Stimulated activated CD8-positive, alpha-beta memory T cell treated with anti-CD3 and anti-CD28 coated beads, Interleukin-15, amount 100 ng/mL, for 4 hours (primary cell): ENCODE measurements around the gene KIF3A.
"Not testable (repeated sequence)": the region's sequence is repeated elsewhere in the genome, so short reads cannot be mapped to it uniquely, and the experiment has no call there.

Experiments
- DNase-seq, 2 donors: peaks; one replicate each; pipeline ENCODE4 v3.0.0-alpha.2; 2020; ENCODE audit warnings: low read depth in 2 of 2

The KIF3A gene

DNA sequence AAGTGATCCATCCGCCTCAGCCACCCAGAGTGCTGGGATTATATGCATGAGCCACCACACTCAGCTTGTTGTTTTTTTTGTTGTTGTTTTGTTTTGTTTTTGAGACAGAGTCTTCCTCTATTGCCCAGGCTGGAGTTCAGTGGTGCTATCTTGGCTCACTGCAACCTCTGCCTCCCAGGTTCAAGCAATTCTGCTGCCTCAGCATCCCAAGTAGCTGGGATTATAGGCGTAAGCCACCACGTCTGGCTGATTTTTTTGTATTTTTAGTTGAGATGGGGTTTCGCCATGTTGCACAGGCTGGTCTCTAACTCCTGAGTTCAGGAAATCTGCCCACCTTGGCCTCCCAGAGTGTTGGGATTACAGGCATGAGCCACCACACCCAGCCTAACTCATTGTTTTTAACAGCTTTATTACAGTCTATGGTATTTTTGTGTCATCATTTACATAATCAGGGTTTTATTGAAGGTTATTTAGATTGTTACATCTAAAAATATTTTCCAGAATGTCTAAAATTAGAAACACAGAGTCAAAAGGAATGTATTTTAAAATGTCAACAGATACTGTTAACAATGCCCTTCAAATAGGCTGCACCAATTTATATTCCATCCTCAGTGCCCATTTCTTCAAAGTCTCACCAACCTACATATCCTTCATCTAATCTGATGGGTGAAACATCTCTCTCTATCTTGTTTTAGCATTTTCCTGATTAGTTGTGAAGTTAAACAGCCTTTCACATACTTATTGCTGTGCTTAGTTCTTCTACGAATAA is 18.6 kb downstream of the KIF3A start:
- DNase-seq = no peak

DNA sequence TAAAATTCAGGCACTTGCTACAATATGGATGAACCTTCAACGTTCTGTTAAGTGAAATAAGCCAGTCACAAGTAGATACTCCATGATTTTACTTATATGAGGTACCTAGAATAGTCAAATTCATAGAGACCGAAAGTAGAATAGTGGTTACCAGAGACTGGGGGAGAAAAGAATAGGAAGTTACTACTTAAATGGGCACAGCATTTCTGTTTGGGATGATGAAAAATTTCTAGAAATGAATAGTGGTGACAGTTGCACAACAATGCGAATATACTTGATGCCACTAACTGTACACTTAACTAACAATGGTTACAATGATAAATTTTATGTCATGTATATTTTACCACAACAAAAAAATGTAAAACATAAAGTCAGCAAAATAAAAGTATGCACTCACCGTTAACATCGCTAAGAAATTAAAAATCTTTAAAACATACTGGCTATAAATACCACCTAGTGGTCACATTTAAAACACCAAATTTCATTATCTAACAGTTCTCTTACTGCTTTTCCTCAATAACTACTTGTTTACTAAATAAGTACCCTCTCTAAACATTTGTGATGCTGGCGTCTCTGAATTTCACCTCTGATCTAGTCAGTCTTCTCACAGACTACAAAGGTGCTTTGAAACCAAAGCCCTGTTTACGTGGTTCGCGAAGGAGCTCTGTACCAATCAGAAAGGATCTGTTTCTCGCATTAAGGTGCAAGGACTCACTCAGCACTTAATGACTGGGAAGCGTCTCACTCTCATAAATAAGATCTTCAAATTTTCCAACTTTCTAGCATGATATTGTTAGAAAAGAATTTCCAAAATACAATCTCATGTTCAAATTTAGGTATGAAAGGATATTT is 22.7 kb downstream of the KIF3A start:
- no peak for DNase-seq

DNA sequence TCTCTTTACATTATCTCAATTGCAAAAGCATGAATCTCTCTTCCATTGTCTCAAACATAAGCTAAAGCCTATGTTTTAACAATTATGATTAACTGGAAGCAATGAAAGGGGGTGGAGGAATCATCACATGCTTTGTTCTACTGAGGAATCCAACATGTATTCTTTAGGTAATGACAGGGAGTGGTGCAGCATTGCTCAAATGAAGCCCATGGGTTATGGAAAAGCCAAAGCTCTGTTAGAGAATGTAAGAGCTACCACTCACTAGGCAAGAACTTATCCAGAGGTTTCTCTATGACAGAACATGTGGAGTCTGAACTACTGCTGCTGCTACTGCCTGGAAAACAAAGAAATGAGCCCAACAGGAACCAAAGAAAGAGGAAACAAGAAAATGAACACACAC is 28.7 kb downstream of the KIF3A start:
- no peak for DNase-seq

DNA sequence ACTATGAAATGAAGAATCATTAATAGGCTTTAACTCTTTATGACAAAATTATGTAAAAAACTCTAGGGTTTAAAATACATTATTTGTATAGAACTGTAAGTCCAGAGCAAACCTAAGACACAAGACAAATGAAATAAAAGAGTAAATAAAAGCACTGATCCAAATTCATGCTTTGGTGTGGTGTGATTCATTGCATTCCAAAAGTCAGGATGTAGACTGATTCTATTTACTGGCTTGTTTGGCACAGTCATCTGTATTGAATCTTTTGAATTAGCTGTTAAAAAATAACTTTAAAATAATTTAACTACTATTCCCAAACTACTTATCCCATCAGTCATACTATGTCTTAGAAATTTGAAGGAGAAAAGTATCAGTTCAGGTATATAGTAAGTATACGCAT is 32.5 kb downstream of the KIF3A start:
- no peak for DNase-seq

DNA sequence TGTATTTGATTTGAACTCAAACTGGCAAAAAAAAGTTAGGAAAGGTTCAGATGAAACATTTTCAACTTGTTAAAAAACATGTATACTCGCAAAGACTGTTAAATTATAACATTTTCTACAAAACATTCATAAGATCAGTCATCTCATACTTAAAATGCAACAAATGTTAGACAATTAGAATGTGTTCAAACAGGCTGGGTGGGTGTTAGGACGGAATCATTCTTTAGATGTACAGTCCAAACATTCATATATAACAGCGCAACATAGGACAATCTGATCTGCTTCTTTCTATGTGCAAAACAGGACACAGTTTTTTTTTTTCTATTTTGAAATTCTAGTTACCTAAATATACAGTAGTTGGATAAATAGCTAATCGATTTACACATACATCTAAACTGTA is 41.4 kb downstream of the KIF3A start:
- DNase-seq = no peak

DNA sequence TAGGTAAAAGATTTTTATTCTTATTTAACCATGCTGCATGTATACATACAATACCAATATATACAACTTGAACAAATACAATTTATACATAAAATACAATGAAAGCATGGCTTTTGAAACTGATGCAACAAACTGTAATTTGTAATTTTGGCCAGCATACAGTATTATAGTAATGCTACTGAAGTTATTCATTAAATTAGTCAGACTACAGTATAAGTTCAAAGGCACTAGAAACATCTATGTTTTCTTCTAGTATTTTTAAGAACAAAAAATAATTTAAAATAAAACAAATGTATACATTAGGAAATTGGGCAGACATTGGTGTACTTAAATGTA is 44.7 kb downstream of the KIF3A start:
- DNase-seq = no peak

DNA sequence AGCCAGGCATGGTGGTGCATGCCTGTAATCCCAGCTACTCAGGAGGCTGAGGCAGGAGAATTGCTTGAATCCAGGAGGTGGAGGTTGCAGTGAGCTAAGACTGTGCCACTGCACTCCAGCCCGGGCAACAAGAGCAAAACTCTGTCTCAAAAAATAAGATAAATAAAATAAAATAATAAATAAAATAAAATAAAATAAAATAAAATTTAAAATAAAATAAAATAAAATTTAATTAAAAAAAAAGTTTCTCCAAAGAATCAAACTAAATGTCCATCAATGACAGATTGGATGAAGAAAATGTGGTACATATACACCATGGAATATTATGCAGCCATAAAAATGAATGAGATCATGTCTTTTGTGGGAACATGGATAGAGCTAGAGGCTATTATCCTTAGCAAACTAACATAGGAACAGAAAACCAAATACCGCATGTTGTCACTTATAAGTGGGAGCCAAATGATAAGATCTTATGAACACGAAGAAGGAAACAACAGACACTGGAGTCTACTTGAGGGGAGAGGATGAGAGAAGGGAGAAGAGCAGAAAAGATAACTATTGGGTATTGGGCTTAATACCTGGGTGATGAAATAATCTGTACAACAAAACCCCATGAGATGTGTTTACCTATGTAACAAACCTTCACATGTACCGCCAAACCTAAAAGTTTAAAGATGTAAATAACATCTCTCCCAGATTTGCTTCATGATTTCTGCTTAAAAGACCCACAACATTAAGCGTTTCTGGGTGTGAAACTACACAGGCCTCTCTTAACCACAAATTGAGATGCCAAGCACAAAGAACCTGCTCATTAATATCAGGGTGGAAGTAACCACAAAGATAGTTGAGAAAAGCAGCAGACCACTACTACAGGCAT is 45.4 kb downstream of the KIF3A start:
- DNase-seq = not testable (repeated sequence)

DNA sequence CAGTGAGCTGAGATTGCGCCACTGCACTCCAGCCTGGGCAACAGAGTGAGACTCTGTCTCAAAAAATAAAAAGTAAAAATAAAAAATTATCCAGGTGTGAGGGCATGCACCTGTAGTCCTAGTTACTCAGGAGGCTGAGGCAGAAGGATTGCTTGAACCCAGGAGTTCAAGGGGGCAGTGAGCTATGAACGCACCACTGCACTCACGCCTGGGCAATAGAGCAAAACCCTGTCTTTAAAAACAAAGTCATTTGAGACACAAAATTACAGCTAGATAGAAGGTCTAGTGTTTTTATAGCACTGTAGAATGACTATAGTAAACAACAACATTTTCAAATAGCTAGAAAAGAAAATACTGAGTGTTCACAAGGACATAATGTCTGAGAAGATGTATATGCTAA is 47.2 kb downstream of the KIF3A start:
- no peak for DNase-seq

DNA sequence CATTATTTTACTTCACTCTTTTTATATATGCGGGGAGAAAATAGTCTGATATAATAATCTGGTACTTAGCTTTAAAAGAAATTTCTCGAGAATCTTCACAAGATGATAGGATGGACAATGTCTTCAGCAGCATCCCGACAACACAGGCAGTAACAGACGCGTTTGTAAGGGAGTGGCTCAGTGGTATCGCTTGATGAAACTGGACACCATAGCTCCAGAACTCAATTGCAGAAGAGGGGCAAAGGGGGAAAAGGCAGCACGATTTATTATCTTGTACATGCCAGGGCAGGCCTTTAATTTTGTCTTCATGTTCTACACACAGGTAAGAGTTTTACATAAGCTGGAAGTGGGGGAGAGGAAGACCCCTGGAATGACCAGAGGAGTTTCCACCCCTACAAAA is 47.8 kb downstream of the KIF3A start:
- no peak for DNase-seq

DNA sequence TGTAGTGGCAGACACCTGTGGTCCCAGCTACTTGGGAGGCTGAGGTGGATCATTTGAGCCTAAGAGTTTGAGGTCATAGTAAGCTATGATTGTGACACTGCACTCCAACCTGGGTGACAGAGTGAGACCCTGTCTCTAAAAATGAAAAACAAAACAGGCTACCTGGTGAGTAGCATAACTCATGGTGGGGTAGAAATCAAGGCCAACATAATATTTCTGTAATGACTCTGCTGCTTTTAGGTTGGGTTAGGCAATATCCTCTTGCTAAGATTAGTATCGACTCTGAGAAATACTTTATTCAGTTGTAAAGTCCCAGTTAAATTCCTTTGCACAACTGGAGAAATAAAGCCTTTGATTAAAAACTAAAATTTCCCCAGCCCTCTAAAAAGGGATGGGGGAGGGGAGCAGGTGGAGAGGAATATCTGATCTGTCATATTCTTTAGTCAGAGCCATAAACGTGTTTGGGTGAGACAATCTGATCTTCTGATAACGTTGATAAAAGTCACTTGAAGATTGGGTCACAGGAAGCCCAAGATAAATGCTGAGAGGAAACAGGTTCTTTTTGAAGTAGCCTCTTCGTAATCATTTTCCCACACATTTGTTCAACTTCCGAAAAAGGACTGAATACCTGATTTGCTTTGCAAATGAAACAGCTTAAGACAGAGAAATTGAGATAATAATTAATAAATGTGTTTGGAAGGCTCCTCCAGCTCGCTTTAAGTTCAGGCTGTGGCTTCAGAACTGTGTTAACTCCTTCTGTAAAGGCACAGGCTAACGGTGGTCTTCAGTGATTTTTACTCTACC is 48.6 kb downstream of the KIF3A start:
- DNase-seq = no peak

DNA sequence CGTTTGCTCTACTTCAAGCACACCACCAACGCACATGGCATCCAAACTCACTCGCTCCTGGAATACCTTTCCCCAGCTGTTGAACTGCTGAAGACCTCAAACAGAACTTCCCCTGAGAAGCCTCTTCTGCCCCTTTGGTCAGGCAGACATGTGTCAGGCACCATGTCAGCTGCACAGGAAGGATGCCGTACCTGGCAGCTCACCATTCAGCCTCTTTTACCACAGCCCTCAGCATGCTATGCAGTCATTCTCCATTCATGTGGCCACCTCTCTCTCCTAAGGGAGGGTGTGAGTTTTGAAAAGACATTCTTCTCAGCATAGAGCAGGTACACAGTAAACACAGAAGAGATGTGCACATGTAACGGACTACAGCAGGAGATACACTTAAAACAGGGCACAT is 49.4 kb downstream of the KIF3A start:
- no peak for DNase-seq

DNA sequence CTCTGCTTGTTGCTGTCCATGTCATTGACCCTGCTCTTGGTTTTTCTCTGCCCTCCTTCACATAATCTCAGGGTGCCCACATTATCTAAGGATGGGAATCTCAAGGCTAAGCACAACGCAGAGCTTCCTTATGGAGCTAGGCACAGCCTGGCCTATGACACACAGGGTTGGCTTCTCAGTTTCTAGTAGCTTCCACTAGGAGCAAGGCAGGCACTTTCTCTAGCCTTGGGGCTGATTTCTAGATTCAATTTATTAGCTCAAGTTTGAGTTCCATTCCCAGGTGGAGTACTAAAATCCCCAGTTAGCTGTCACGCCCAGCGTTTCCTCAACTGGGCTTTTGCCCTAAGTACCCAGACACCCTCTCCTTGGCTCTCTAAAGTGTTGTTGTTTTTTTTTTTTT is 51.2 kb downstream of the KIF3A start:
- DNase-seq = no peak

DNA sequence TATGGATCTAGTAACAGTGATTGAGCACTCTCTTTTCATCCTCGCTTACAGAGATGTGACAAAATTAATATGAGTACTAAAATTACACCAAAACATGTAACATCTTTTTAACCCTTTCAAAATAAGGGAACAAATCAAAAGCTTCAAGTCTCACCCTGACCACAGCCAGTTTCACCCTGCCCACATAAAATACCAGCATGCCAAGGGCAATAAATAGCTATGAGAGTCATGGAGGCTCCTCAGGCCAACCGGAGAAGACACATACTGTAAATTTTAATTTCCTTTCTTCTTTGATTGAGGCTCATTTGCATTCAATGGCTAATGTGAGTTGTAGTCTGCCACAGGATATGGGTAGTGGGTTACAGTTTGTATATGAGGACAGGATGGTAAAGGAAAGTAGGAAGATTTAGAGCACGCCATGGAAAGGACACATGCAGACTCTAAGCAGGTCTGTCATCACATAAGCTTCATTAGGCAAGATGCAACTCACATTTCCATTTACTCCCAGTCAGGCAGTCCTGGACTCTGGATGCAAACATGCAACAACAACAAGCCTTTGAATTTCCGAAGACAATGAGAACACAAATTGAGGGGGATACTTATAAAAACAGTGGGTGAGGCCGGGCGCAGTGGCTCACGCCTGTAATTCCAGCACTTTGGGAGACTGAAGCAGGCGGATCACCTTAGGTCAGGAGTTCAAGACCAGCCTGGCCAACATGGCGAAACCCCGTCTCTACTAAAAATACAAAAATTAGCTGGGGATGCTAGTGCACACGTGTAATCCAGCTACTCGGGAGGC is 52.2 kb downstream of the KIF3A start:
- no peak for DNase-seq

DNA sequence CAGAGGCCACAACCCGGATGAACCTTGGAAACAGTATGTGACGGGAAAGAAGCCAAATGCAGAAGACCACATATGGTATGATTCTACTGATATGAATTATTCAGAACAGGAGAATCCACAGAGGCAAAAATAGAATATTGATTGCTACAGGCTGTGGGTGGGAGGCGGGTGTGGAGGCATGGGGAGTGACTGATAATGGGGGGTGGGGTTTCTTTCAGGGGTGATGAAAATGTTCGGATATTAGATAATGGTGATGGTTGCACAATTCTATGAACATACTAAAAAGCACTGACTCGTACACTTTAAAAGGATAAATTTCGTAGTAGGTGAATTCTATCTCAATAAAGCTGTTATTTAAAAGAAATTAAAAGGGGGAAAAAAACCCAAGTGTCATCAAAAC is 52.9 kb downstream of the KIF3A start:
- no peak for DNase-seq

DNA sequence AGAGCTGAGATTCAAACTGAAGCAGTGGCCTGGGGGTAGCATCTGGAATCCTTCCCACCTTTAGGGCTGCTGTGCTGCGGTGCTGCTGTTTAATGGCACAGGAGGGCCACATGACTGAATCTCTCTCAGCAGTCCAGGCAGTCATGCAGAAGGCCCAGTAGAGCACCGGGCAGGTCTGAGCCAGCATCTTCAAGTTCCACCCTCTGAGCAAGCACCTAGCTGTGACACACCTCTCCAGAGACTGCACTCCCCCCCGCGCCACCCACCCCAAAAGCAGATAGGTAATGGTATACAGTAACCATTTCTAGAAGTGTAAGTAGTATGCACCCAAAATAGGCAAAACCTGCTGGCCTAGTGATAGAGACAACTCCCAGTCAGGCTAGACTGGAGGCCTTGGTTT is 55.4 kb downstream of the KIF3A start:
- DNase-seq = no peak

DNA sequence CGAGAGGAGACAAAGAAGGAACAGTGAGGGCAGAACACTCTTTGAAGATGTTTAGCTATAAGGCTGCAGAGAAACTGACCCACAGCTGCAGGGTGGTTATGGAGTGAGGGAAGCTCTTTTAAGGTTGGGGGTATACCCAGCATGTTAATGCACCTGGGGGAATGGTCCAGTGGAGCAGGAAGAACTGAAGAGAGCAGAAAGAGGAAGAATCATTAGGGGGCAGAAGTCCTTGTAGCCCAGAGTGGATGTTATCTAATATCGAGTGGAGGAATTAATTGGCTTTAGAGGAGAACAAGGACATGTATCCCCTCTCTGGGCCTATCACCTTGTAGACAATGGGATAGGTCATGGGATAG is 55.9 kb downstream of the KIF3A start:
- no peak for DNase-seq

DNA sequence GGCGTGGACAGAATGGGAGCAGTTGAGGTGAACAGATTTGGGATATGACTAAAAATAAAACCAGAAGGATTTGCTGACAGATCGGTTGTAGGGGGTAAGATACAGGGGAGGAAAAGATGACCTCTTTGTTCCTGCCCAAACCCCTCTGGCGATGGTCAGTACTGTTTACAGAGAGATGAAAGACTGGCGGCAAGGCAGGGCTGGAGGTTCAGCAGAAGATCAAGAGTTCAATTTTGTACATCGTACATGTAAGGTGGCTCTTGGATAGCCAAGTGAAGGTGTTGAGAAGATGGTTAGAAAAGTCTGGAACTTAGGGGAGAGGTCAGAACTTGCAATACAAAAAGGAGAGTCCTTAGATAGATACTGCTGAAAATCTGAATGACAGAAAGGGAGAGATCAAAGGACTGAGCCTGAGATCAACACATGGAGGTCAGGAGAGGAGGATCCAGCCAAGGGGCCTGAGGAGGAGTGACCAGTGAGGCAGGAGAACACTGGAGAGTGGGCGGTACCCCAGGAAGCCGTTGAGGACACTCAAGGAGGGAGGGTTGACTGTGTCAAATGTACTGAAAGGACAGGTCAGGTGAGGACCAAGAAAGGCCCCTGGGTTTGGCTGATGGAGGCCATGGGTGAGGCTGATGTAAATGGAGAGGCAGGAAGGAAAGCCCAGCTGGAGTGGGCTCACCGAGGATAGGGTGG is 56.4 kb downstream of the KIF3A start:
- DNase-seq = no peak

DNA sequence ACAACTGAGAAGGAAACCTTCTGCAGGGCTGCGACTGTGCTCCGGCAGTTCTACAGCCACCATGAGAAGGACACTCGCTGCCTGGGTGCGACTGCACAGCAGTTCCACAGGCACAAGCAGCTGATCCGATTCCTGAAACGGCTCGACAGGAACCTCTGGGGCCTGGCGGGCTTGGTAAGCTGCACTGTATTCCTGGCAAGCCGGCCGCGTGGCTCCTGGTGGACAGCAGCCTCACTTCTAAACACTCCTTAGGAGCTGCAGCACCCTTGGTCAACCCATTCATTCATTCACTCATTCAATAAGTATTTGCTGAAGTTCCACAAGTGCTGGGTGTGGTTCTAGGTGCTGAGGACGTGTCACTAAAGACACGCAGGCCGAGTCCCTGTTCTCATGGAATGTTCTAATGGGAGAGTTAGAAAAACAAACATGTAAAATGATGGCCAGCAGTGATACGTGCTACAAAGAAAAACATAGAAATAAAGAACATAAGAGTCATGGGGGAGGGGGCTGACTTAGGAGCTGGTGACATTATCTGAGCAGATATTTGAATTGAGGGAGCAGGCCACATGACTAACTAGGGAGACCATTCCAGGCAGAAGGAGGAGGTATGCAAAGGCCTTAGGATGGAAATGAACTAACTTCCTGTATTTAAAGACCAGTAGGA is 57.5 kb downstream of the KIF3A start:
- no peak for DNase-seq

DNA sequence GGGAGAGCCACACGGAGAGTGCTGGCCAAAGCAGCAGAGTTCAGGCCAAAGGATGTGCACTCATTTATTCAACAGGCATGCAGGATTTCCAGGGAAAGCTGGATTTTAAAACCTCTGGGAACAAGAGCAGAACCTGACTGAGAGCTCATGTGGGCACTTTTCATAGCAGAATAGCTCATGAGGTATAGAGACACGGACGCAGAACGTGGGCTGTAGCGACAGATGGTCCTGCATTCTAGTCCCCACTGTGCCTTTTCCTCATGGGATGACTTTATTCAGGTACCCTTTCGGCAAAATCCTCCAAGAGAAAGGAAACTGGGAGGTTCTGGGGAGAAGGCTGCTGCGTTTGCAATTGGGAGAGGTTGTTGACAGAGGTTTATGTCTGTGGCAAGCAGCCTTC is 58.2 kb downstream of the KIF3A start:
- DNase-seq = no peak

DNA sequence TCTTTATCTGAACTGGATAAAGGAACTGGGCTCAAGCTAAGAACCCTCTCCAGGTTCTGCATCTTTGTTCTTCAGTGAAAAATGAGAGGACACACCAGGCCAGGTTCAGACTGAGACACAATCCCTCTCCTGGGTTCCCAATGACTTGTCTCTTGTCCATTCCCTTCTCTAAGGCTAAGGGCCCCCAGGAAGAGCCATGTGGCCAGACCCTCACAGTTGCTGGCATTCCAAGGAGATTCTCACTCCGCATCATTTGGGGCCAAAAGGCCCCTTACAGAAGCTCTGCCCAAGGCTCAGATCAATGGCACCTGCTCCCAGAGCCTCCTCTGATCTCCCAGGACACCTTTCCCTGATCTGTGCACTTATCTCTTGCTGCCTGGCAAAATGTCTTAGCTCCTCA is 58.6 kb downstream of the KIF3A start:
- no peak for DNase-seq
